ENCODE measurements around the gene PABPN1L. TPM values are rescaled to one million over a fixed set of nuclear protein-coding genes. Genes with fewer than 3 reads are reported as not detected.
"Not testable (repeated sequence)": the region's sequence is repeated elsewhere in the genome, so short reads cannot be mapped to it uniquely, and the experiment has no call there.

PABPN1L gene
- total RNA-seq, 1 experiment from 2014 or later = 0.57 TPM

GRCh38 chr16:88824256-88825077 lies 42.0 kb downstream of the PABPN1L start (continued):
- no peak for TF ChIP-seq CTCF (IDR thresholded peaks at IDR 0.05 in 2 of 3, conservative IDR thresholded peaks at IDR 0.05 in 1 of 3; ENCODE audit: borderline replicate concordance in 1 of 3, insufficient read depth in 1 of 3, low read depth in 2 of 3, low read length in 2 of 3)

GRCh38 chr16:88823646-88824045 lies 42.8 kb downstream of the PABPN1L start:
- H3K9ac ChIP-seq (ENCODE audit: low read length); H3K4me1 ChIP-seq (ENCODE audit: control insufficient read depth in 1 of 2, insufficient read depth in 2 of 2, low read length in 2 of 2); POLR2A ChIA-PET; RAD21 ChIA-PET (ENCODE audit: low non-redundant PET in 1 of 2, low total read pairs in 2 of 2, uncharacterized antibody in 2 of 2, unreplicated experiment in 2 of 2); H4K20me1 ChIP-seq (ENCODE audit: insufficient read depth); H3K9me3 ChIP-seq (ENCODE audit: control insufficient read depth in 1 of 2, insufficient read depth in 1 of 2, low read depth in 1 of 2, low read length in 2 of 2); H3K4me3 ChIP-seq (replicated peaks in 1 of 2; ENCODE audit: low read depth in 1 of 2, low read length in 2 of 2); H2AFZ ChIP-seq (ENCODE audit: low read depth, low read length, poor library complexity, severe bottlenecking); H3K27ac ChIP-seq (ENCODE audit: low read depth, low read length); H3K36me3 ChIP-seq (ENCODE audit: control insufficient read depth in 1 of 2, insufficient read depth in 2 of 2, low read length in 2 of 2); BruUV-seq (replicated peaks); H3K79me2 ChIP-seq (ENCODE audit: insufficient read depth, low read length); H3K9me2 ChIP-seq (ENCODE audit: insufficient read depth); DNase-seq (ENCODE audit: low read depth, low spot score); ATAC-seq; CTCF ChIA-PET; H3K27me3 ChIP-seq (ENCODE audit: insufficient read depth, low read length); intact Hi-C loops (cut with micrococcal nuclease); H3K4me2 ChIP-seq (ENCODE audit: low read length): not testable (repeated sequence)

- Histone ChIP-seq H3K27me3 (ENCODE audit: insufficient read depth, low read length) (no peaks in the 10 kb centered on the region), H3K9me2 (ENCODE audit: insufficient read depth) (no peaks in the 10 kb centered on the region), H3K9me3 (ENCODE audit: control insufficient read depth in 1 of 2, insufficient read depth in 1 of 2, low read depth in 1 of 2, low read length in 2 of 2) (no peaks in the 10 kb centered on the region), H3K9ac (ENCODE audit: low read length) (no peak overlapping the region), H3K4me1 (ENCODE audit: control insufficient read depth in 1 of 2, insufficient read depth in 2 of 2, low read length in 2 of 2) (no peaks in the 10 kb centered on the region), H3K79me2 (ENCODE audit: insufficient read depth, low read length) (no peaks in the 10 kb centered on the region), H2AFZ (ENCODE audit: low read depth, low read length, poor library complexity, severe bottlenecking) (no peak overlapping the region), H3K27ac (ENCODE audit: low read depth, low read length) (no peak overlapping the region), H4K20me1 (ENCODE audit: insufficient read depth) (no peaks in the 10 kb centered on the region), H3K4me2 (ENCODE audit: low read length) (no peak overlapping the region), H3K36me3 (ENCODE audit: control insufficient read depth in 1 of 2, insufficient read depth in 2 of 2, low read length in 2 of 2) (no peaks in the 10 kb centered on the region), H3K4me3 (replicated peaks in 1 of 2; ENCODE audit: low read depth in 1 of 2, low read length in 2 of 2) (no peak overlapping the region)
- TF ChIP-seq YY1 (IDR thresholded peaks at IDR 0.05; ENCODE audit: extremely low read depth, insufficient replicate concordance, low read depth, low read length) = no peak
- TF ChIP-seq TCF7L2 (IDR thresholded peaks at IDR 0.05; ENCODE audit: borderline replicate concordance, extremely low read depth, insufficient read depth, insufficient read length) = no peak
- TF ChIP-seq ZNF274 (IDR thresholded peaks at IDR 0.05; ENCODE audit: low read depth, low read length) = no peak
- TF ChIP-seq REST (IDR thresholded peaks at IDR 0.05; ENCODE audit: low read depth) = no peak
- no peak for TF ChIP-seq ZFX (IDR thresholded peaks at IDR 0.05)
- ChIA-PET RAD21 (ENCODE audit: low non-redundant PET in 1 of 2, low total read pairs in 2 of 2, uncharacterized antibody in 2 of 2, unreplicated experiment in 2 of 2) (no interaction called here), CTCF (no interaction called here), POLR2A (no interaction called here)
- intact Hi-C loops (cut with micrococcal nuclease) = no loop called here
- ATAC-seq = no peak
- no peak for DNase-seq (ENCODE audit: low read depth, low spot score)
- no TSS peak for BruUV-seq (replicated peaks)
Measured at GRCh38 chr16:88822281-88823040, 44.0 kb downstream of the PABPN1L start.

All from HCT116 (cell line).